Measurements from ENCODE around the gene TINCR.

DNA sequence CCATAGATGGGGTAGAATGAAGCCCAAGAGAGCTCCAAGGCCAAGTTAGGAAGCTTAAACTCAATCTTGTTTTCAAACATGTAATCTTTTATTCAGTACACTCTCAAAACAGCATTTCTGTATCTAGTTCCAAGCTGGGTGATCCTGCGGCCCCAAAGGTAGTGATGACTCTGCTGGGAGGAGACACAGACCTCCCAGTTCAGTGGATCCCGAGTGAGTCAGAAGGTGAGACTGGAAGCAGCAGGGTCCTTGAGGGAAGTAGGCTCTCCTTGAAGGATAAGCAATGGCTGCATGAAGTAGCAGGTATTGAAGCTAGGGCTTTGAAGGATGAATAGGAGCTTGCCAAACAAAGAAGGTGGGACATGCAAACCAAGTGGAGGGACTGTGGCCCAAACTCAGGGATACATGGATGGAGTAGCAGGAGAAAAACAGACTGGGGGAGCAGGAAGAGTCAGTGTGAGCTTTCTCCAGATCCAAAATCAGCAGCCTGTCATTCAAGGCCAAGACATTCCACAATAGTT lies 9.6 kb downstream of the TINCR start:
- TF ChIP-seq FOXA1 (IDR thresholded peaks at IDR 0.05) (no peak), ELF4 (IDR thresholded peaks at IDR 0.05) (no peak)

Data from HEK293T (cell line).